Bone marrow (tissue), 2 donors: Measurements from ENCODE around the gene SLC25A47.
A peak's percentile ranks its signal among the peaks of the same experiment; 100 is the strongest.
"Not testable (repeated sequence)": the region's sequence is repeated elsewhere in the genome, so short reads cannot be mapped to it uniquely, and the experiment has no call there.

Source experiments
- DNase-seq, 2 donors: peaks; one replicate each; lab custom pipeline; 2025; lab: John Stamatoyannopoulos, UW

SLC25A47 gene

DNA sequence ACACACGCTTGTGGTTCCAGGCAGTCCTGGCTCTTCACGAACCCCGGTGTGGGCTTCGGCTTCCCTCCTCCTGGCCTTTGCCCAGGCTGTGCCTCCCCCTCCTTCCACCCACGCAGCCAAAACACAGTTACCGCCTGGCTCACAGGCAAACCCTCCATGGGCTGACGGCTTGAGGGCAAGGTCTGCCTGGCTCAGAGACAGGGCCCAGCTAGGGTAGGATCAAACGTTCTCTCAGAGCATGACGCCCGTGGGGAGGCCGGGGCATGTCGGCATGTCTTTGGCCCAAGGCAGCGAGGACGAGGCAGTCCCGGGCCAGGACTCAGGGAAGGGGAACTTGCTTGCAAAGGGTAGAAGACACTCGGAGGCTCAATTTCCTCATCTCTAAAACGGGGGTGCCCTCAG, 2.1 kb downstream of the SLC25A47 start:
- no peak for DNase-seq

DNA sequence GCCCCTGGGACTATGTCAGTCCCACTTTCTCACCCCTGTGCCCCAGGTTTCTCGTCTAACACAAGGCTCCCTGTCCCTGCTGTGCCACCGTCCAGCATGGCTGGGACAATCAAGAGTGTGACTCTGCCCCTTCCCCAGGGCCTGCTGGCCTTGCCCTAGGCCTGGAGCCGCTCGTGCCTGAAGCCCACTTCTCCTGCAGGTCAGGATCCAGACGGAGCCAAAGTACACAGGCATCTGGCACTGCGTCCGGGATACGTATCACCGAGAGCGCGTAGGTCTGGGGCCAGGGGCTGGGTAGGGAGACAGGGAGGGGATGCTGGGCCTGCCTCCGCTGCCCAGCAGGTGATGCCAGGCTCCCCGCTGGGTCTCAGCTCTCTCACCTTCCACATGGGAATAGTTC, 2.8 kb downstream of the SLC25A47 start:
- DNase-seq, result no peak

DNA sequence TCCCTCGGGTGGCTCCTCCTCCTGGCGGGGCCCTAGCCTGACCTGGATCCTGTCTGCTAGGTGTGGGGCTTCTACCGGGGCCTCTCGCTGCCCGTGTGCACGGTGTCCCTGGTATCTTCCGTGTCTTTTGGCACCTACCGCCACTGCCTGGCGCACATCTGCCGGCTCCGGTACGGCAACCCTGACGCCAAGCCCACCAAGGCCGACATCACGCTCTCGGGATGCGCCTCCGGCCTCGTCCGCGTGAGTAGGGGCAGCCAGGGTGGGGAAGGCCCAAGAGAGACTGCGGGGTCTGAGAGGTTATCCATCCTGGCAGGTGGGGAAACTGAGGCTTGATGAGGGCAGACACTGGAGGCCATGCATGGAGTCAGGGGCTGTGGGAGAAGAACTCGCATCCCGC, 4.0 kb downstream of the SLC25A47 start:
- no peak for DNase-seq

DNA sequence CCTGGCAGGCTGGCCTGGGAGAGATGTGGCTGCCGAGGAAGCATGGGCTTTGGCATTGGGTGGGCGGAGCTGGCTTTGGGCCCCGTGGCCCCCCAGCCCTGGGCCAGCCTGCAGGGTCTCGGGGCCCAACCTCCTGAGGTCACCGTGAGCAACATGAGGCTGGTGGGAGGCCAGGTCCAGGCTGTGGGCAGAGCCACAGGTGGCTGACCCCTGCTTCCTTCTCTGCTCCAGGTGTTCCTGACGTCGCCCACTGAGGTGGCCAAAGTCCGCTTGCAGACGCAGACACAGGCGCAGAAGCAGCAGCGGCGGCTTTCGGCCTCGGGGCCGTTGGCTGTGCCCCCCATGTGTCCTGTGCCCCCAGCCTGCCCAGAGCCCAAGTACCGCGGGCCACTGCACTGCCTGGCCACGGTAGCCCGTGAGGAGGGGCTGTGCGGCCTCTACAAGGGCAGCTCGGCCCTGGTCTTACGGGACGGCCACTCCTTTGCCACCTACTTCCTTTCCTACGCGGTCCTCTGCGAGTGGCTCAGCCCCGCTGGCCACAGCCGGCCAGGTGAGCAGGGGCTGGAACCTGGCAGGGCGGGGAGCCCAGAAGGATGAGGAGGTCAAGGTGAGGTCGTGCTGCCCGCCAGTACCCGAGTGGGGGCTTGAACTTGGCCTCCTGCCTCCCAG, 5.5 kb downstream of the SLC25A47 start:
- no peak for DNase-seq

DNA sequence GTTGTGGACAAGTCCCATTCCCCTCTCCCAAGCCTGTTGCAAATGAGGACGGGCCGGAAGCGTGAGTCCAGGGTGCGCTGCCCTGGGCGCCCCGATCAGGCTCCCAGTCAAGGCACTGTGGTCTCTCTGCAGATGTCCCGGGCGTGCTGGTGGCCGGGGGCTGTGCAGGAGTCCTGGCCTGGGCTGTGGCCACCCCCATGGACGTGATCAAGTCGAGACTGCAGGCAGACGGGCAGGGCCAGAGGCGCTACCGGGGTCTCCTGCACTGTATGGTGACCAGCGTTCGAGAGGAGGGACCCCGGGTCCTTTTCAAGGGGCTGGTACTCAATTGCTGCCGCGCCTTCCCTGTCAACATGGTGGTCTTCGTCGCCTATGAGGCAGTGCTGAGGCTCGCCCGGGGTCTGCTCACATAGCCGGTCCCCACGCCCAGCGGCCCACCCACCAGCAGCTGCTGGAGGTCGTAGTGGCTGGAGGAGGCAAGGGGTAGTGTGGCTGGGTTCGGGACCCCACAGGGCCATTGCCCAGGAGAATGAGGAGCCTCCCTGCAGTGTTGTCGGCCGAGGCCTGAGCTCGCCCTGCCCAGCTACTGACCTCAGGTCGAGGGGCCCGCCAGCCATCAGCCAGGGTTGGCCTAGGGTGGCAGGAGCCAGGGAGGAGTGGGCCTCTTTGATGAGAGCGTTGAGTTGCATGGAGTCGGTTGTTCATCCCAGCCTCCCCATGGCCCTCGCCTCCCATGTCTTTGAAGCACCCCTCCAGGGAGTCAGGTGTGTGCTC, 6.3 kb downstream of the SLC25A47 start:
- DNase-seq, result no peak

DNA sequence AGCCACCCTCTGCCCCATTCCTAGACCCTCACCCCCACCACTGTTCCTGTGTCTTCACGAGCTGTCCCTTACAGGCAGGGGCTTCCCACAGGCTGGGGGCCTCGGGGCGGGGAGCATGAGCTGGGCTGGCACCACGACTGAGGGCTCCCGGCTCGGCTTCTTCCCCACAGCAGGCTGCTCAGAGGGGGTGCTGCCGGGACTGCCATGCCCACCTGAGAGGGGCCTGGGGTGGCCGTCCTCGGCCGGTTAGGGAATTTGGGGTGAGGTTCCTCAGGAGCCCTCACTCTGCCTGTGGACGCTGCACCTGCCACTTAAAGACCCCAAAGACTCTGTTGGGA, 6.8 kb downstream of the SLC25A47 start:
- DNase-seq, result no peak

DNA sequence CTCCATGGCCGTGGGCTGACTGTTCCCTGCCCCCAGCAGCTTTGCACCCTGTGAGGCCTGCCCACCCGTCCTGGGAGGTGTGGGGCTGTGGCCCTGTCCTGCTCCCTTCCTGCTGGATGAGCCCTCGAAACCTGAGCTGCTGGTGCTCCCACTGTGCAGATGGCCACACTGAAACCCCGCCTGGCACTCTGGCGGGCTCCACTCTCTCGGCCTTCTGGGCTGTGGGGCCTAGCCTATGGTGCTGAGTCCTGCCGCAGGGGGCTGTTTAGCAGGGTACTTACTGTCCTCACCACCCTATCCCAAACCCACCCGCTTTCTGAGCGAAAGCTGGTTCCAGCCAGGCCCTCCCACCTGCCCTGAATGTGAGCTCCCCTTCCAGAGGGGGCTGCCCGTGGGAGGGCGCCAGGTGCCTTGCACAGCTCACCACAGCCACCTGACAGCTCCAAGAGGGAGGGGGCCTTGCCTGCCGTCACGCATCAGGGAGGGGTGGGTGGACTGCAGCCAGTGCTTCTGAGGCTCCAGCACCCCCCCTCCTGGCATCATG, 7.3 kb downstream of the SLC25A47 start:
- DNase-seq, result no peak

DNA sequence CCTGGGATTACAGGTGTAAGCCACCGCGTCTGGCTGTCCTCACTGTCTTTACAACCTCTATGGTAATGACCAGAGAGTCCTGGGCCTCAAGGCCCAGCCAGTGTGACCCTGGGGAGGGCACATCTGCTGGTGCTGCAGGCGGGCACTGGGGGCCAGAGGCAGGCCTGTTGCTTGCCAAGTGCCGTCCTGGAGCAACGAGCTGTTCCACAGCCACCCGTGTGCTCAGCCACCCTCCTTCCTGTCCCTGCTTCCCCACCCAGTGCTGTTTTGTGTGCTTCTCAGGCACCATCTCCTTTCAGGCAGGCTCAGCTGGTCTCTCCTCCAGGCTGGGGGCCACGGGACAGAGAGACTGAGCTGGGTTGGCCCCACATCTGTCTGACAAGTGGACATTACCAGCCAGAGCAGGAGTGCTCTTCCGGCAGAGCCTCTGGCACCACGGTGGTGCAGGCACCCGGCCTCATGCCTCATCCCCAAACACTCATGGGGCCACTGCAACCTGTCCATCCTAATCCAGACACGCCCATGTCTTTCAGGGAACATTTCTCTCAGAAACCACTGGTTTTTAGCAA, 9.0 kb downstream of the SLC25A47 start:
- no peak for DNase-seq

DNA sequence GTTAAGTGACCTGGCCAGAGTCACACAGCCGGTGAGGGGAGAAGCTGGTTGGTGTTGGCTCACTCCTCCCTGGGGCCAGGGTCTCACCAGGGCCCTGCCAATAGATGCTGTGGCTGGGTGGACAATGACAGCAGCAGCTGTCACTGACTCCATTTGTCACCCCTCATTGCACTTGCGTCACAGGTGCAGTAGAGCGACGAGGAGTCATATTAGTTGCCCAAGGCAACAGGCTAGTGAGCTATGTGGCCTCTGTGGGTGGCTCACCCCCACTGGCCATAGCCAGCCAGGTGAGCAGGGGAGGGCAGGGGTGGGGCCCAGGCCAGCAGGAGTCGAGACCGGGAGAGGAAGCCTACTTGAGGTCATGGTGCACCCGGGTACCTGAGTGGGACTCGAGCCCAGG, 9.7 kb downstream of the SLC25A47 start:
- no peak for DNase-seq

DNA sequence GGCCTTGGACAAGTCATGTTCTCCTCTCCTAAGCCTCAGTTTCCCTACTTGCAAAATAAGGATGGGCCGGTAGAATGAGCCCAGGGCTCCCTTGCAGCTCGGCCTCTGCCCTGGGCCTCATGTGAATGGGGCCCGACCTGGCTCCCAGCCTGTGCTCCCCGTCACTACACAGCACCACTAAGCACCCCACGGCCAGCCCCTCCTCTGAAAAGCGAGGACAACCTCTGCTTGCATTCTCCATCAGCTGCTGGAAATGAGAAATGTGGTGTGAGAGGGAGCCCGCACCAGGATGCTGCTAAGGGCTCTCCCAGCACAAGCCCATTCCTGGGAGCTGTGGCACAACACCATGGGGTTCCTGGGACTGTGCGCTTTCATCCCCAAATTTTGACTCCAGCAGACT, 10.2 kb downstream of the SLC25A47 start:
- DNase-seq, result no peak

DNA sequence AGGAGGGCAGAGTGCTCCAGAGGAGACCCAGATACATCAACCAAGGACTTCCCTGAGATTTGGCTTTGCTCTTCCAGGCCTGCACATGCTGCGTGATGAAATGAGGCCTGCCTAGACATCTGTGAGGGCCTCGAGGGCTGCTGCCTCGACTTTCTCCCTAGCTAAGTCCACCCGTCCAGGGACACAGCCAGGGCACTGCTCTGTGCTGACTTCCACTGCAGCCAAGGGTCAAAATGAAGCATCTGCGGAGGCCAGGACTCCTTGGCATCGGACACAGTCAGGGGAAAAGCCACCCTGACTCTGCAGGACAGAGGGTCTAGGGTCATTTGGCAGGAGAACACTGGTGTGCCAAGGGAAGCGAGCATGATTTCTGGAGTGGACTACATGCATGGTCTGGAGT, 10.7 kb downstream of the SLC25A47 start:
- no peak for DNase-seq

DNA sequence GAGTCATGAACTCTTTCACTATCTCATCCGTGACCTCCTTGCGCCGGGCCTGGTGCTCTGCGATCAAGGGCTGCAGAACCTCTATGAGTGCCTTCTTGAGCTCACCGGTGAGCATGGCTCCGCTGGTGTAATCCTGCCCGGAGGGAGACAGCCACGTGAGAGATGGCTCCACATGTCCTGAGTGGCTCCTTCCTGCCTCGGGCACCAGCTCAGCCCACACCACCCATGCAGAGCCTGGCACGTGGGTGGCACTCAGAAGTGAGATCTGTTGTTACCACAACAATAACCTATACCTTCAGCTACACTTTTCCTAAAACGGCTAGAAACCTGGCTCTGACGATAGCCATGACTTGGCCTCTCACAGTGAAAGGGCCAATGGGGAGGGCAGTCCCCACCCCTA, 11.8 kb downstream of the SLC25A47 start:
- no peak for DNase-seq

DNA sequence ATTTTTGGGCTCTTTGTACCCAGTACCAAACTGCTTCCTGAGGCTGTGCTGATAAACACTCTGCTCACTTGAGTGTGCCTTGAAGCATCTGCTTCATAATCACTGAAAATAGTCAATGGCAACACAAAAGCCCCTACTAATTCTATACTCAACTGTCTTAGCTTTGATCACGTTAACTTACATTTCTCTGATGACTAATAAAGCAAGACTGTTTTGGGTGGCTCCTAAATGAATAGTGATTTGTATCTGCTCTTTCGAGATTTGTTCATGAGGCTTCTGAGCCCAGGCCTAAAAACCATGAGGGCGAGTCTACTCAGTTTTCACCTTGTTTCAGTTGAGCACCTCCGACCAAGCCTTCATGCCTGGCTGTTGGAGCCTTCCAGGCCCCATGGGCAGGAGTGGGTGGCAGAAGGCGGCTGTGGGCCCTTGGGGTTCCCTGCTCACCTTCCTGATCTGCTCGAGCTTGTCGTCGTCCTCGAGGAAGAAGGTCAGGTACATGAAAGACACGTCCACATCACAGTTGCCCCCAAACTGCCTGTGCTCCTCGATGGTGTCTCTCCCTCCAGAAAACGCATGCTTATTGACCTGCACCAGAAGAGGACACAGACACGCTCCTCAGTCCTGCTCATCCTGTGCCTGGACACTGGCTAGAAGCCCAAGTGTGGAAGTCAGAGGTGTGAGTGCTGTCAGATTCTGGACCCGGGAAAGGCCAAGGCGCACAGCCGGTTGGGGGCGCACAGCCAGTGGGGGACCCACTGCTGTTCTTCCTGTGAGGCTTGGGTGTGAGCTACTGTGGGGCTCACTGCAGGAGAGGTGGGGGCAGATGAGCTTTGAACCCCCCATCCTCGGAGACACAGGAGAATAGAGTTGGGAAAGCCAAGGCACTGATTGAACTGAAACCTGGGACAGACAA, 13.7 kb downstream of the SLC25A47 start:
- DNase-seq, result no peak

DNA sequence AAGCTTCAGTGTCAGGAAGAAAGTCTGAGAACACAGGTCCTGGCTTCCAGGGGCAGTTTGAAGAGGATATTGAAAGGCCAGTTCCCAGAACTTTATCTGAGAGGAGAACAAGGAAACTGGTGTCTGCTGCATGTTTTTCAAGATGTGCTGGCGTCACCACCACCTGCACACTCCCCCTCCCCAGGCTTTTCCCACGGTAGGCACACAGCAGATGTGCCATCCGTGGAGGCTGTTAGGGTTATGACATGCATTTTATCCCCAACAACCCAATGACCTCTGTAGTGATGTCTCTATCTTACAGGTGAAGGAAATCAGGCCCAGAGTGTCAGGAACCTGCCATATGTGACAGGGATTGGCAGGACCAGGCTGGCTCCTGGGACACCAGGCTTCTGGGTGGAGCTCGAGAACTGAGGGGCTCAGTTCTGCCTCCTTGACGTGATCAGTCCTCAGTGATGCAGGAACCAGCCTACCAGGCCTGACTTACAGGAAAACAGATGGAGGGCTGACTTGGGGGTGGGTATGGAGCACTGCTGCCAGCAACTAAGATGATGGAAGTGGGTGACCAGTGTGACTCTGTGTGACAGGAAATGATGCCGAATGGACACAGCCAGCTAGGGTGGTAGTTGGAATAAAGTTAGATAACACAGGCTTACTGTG, 16.8 kb downstream of the SLC25A47 start:
- DNase-seq, result no peak

DNA sequence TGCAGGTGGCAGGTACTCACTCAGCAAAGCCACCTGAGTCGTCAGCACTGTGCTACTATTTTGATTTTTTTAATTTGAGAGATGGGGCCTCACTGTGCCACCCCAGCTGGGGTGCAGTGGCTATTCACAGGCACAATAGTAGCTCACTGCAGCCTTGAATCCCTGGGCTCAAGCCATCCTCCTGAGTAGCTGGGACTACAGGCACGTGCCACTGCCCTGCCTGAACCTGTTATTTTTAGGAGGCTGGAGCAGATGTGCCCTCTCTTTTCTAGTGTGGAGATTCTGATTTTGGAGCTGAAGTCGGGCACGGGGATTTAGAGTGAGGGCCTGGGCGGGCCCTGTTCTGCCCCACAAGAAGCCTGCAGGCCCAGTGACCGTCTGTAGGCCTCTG, 17.3 kb downstream of the SLC25A47 start:
- no peak for DNase-seq

DNA sequence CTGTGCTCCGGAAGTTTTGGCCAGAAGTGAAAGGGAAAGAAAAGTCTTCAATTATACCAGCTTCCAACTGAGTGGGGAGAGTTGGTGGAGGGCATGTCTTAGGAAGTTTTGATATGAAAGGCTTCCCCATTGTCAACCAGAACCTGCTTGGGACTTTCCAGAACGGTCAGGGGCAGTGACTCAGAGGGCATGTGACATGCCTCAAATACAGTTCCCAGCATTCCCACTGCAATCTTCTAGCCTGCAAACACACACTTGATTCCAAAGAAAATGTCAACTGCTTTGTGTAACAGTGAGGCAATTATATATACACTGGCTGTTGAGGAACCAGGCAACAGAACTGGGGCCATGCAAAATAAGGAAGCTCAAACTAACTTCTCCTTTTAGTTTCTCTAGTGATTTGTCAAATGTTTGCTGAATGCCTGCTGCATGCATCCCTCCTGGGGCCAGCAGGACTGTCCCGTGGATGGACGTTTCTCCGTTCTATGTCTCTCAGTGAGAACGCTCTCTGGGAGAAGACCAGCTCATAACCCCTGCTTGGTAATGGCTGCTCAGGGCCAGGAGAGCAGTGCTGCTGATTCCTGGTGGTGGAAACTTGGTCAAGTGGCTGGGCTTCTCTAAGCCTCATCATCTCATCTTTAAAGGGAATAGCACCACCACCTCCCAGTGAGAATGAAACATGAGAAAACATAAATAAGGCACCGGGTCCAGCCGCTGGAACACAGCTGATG, 18.3 kb downstream of the SLC25A47 start:
- peak; percentile 41 to 86 for DNase-seq

DNA sequence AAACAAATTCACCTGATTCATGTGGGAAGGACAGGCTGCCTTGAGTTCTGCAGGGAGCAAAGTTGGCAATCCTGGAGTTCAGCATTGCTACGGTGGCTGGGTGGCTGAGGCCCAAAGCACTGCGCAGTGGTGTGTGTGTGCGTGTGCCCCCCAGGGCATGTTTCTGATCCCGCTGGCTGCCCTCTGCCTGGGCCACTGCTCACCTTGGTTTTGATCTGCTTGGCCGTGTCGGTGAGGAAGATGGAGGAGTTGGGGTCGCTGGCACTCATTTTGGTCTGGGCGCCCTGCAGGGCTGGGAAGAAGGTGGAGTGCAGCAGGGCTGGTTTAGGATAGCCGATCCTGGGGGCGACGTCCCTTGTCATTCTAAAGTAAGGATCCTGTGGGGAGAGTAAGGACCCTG, 19.1 kb downstream of the SLC25A47 start:
- no peak for DNase-seq

DNA sequence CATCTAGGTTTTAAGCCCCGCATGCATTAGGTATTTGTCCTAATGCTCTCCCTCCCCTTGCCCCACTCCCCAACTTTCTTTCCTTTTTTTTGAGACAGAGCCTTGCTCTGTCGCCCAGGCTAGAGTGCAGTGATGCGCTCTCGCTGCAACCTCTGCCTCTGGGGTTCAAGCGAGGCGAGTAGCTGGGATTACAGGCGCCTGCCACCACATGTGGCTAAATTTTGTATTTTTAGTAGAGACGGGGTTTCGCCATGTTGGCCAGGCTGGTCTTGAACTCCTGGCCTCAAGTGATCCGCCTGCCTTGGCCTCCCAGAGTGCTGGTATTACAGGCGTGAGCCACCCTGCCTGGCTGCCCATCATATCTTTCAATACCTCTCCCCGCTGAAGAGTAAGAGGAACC, 19.7 kb downstream of the SLC25A47 start:
- DNase-seq, result not testable (repeated sequence)

DNA sequence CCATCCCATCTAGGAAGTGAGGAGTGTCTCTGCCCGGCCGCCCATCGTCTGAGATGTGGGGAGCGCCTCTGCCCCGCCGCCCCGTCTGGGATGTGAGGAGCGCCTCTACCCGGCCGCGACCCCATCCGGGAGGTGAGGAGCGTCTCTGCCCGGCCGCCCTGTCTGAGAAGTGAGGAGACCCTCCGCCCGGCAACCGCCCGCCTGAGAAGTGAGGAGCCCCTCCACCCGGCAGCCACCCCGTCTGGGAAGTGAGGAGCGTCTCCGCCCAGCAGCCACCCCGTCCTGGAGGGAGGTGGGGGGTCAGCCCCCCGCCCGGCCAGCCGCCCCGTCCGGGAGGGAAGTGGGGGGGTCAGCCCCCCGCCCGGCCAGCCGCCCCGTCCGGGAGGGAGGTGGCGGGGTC, 21.5 kb downstream of the SLC25A47 start:
- not testable (repeated sequence) for DNase-seq

DNA sequence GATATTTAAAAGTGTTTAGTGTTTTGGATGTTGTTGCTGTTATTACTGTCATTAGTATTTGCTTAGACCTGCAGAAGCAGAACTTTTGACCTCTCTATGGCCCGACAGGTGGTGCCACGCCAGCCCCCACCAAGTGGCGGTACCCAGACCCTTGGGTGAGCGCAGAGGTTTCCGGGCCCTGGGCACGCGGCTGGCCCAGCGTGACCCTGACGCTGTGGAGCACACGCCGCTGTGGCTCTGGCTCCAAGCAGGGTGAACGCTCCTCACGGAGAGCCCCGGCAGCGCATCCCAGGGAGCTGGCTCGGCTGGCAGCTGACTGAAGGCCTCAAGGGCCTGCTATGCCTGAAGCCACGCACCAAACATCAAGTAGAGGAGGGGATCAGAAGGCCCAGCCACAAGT, 22.6 kb downstream of the SLC25A47 start:
- no peak for DNase-seq
